ENCODE data around the gene INSRR. TPM values are rescaled to one million over a fixed set of nuclear protein-coding genes. Genes with fewer than 3 reads are reported as not detected.

INSRR gene
- polyA plus RNA-seq, 3 donors, result not detected

DNA sequence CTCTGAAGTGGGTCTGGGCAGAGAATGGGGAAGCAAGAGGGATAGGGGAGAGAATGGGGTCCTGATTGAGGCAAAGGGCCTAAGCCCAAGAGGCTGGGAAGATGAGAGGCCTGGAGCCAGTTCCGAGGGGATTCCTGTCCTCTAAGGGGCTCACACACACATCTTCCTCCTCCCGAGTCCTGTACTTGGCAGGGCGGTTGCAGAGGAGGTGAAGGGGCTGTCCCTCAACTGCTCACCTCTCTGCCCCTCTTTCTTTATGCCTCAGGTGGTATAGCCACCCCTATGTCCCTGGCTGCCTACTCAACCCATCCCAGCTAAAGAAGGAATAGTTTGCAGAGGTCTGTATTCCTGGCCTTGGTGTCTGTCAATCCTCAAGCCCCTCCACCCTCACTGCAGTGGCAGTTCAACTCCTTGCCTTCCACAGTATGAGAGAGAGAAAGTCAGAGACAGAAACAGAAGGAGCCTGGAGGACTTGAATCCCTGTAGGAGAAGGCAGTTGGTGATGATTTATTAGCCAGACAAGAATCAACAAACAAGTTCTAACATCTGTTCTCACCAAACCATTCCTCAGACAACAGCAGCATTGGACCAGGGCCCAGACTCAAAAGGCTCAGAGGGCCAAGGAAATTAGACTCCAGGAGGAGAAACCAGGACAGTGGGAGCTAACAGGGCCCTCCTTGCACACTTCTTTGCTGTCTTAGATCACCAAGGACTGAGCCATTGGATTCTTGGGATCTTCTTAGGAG is 53.0 kb downstream of the INSRR start:
- Histone ChIP-seq H3K4me2 (replicated peaks; ENCODE audit: extremely low read depth, low read length, poor library complexity, severe bottlenecking) (no peak overlapping the region), H2AFZ (ENCODE audit: insufficient read depth, low read depth, low read length, poor library complexity, severe bottlenecking) (no peak overlapping the region), H3K79me2 (ENCODE audit: insufficient read depth, low read length) (no peaks in the 10 kb centered on the region), H3K27ac (ENCODE audit: low read depth in 1 of 2, low read length in 2 of 2) (no peak overlapping the region), H3K9me3 (replicated peaks in 1 of 2; ENCODE audit: control insufficient read depth in 1 of 2, insufficient read depth in 1 of 2, low read length in 2 of 2) (no peaks in the 10 kb centered on the region), H3K4me1 (ENCODE audit: control insufficient read depth in 1 of 2, insufficient read depth in 2 of 2, low read length in 2 of 2) (peaks cover 14 to 15% of the 10 kb centered on the region in 2 donors), H3K9ac (ENCODE audit: insufficient read depth, low read length, poor library complexity, severe bottlenecking) (no peak overlapping the region), H3K27me3 (ENCODE audit: control insufficient read depth in 2 of 2, insufficient read depth in 2 of 2, low read length in 2 of 2) (no peaks in the 10 kb centered on the region), H4K20me1 (ENCODE audit: insufficient read depth, low read length) (no peaks in the 10 kb centered on the region), H3K36me3 (replicated peaks in 1 of 2; ENCODE audit: control insufficient read depth in 1 of 2, insufficient read depth in 2 of 2, low read length in 2 of 2) (peaks cover 8 to 17% of the 10 kb centered on the region in 2 donors), H3K4me3 (replicated peaks in 1 of 3; ENCODE audit: low read depth in 2 of 3, low read length in 3 of 3) (no peak overlapping the region)
- TF ChIP-seq, protein P1, sequence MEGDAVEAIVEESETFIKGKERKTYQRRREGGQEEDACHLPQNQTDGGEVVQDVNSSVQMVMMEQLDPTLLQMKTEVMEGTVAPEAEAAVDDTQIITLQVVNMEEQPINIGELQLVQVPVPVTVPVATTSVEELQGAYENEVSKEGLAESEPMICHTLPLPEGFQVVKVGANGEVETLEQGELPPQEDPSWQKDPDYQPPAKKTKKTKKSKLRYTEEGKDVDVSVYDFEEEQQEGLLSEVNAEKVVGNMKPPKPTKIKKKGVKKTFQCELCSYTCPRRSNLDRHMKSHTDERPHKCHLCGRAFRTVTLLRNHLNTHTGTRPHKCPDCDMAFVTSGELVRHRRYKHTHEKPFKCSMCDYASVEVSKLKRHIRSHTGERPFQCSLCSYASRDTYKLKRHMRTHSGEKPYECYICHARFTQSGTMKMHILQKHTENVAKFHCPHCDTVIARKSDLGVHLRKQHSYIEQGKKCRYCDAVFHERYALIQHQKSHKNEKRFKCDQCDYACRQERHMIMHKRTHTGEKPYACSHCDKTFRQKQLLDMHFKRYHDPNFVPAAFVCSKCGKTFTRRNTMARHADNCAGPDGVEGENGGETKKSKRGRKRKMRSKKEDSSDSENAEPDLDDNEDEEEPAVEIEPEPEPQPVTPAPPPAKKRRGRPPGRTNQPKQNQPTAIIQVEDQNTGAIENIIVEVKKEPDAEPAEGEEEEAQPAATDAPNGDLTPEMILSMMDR (IDR thresholded peaks at IDR 0.05), result no peak
- H3K36me3 Mint-ChIP-seq, result peaks cover 11 to 20% of the 10 kb centered on the region in 2 donors
- peaks cover 21% of the 10 kb centered on the region for H3K4me1 Mint-ChIP-seq
- H3K4me3 Mint-ChIP-seq, result no peak overlapping the region
- no peak for DNase-seq
- intact Hi-C loops (cut with micrococcal nuclease), result no loop called here
- peak overlapping the region in 1 of 7 donors; percentile 63 for H3K27ac Mint-ChIP-seq
- H3K9me3 Mint-ChIP-seq, result no peaks in the 10 kb centered on the region
- peaks cover 5 to 6% (median 6%) of the 10 kb centered on the region in 3 donors for H3K27me3 Mint-ChIP-seq (ENCODE audit: low read depth in 3 of 3)
- 80% methylated on average over 1 of the region's 3 CpGs for WGBS (ENCODE audit: insufficient coverage)

DNA sequence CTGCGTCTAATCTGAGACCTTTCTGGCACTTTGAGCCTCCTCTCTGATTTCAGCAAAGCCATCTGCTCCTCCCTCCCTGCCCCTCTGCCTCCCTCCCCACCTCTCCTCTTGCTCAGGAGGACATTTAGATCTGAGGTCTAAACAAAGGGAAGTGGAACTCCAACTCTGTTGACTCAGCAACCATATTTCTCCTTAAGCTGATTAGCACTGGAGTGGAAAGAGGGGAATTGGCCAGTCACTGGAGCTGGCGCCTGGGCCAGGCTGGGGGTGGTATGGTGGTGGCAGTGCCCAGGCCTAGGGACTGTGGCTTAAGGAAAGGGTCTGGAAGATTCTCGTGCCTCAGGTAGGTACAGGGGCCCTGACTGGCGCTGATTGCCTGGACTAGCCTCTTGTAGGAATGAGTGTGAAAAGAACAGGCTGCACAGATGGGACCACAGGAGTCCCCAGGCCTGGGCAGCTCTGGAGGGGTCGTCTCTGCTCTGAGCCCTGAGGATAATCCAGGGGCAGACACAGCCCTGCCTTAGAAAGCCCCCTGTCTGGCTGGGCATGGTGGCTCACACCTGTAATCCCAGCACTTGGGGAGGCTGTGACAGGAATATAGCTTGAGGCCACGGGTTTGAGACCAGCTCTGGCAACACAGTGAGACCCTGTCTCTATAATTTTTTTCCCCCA is 54.2 kb downstream of the INSRR start:
- H3K27ac Mint-ChIP-seq, result peak overlapping the region; percentile 8 to 85 (median 70)

More for the DNA sequence above, 54.2 kb downstream of the INSRR start:
- Histone ChIP-seq H3K4me2 (replicated peaks; ENCODE audit: extremely low read depth, low read length, poor library complexity, severe bottlenecking) (no peak overlapping the region), H3K27me3 (ENCODE audit: control insufficient read depth in 2 of 2, insufficient read depth in 2 of 2, low read length in 2 of 2) (no peaks in the 10 kb centered on the region), H3K27ac (ENCODE audit: low read depth in 1 of 2, low read length in 2 of 2) (peak overlapping the region; percentile 23 to 27), H3K4me3 (replicated peaks in 1 of 3; ENCODE audit: low read depth in 2 of 3, low read length in 3 of 3) (no peak overlapping the region), H4K20me1 (ENCODE audit: insufficient read depth, low read length) (no peaks in the 10 kb centered on the region), H2AFZ (ENCODE audit: insufficient read depth, low read depth, low read length, poor library complexity, severe bottlenecking) (no peak overlapping the region), H3K4me1 (ENCODE audit: control insufficient read depth in 1 of 2, insufficient read depth in 2 of 2, low read length in 2 of 2) (peaks cover 14 to 15% of the 10 kb centered on the region in 2 donors), H3K9me3 (replicated peaks in 1 of 2; ENCODE audit: control insufficient read depth in 1 of 2, insufficient read depth in 1 of 2, low read length in 2 of 2) (no peaks in the 10 kb centered on the region), H3K79me2 (ENCODE audit: insufficient read depth, low read length) (no peaks in the 10 kb centered on the region), H3K36me3 (replicated peaks in 1 of 2; ENCODE audit: control insufficient read depth in 1 of 2, insufficient read depth in 2 of 2, low read length in 2 of 2) (peaks cover 20 to 29% of the 10 kb centered on the region in 2 donors), H3K9ac (ENCODE audit: insufficient read depth, low read length, poor library complexity, severe bottlenecking) (no peak overlapping the region)
- peaks cover 21% of the 10 kb centered on the region for H3K4me1 Mint-ChIP-seq
- no peaks in the 10 kb centered on the region for H3K9me3 Mint-ChIP-seq
- WGBS (ENCODE audit: insufficient coverage), result 44% methylated on average over 6 of the region's 6 CpGs
- H3K4me3 Mint-ChIP-seq, result peak overlapping the region in 1 of 2 donors; percentile 78
- intact Hi-C loops (cut with micrococcal nuclease), result no loop called here
- H3K36me3 Mint-ChIP-seq, result peaks cover 23 to 33% of the 10 kb centered on the region in 2 donors
- DNase-seq, result peak; percentile 49 to 66 (median 66)
- peaks cover under 1 to 6% (median 5%) of the 10 kb centered on the region in 3 donors for H3K27me3 Mint-ChIP-seq (ENCODE audit: low read depth in 3 of 3)
- TF ChIP-seq, protein P1 (IDR thresholded peaks at IDR 0.05), result no peak

All from CD14-positive monocyte (primary cell).